ENCODE measurements around the gene AMZ1.

The AMZ1 gene

GRCh38 chr7:2757904-2758672, 70.1 kb downstream of the AMZ1 start:
- TF ChIP-seq, protein P1, sequence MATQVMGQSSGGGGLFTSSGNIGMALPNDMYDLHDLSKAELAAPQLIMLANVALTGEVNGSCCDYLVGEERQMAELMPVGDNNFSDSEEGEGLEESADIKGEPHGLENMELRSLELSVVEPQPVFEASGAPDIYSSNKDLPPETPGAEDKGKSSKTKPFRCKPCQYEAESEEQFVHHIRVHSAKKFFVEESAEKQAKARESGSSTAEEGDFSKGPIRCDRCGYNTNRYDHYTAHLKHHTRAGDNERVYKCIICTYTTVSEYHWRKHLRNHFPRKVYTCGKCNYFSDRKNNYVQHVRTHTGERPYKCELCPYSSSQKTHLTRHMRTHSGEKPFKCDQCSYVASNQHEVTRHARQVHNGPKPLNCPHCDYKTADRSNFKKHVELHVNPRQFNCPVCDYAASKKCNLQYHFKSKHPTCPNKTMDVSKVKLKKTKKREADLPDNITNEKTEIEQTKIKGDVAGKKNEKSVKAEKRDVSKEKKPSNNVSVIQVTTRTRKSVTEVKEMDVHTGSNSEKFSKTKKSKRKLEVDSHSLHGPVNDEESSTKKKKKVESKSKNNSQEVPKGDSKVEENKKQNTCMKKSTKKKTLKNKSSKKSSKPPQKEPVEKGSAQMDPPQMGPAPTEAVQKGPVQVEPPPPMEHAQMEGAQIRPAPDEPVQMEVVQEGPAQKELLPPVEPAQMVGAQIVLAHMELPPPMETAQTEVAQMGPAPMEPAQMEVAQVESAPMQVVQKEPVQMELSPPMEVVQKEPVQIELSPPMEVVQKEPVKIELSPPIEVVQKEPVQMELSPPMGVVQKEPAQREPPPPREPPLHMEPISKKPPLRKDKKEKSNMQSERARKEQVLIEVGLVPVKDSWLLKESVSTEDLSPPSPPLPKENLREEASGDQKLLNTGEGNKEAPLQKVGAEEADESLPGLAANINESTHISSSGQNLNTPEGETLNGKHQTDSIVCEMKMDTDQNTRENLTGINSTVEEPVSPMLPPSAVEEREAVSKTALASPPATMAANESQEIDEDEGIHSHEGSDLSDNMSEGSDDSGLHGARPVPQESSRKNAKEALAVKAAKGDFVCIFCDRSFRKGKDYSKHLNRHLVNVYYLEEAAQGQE (IDR thresholded peaks at IDR 0.05; ENCODE audit: insufficient read depth in 1 of 2, low read depth in 2 of 2, low read length in 2 of 2) = no peak
- TF ChIP-seq SIN3A (IDR thresholded peaks at IDR 0.05; ENCODE audit: borderline replicate concordance, insufficient read depth, low read length) = peak; percentile 83; the same call in 1 of the 2 replicates

- TF ChIP-seq, protein P1 (IDR thresholded peaks at IDR 0.05; ENCODE audit: insufficient read depth in 1 of 2, low read depth in 2 of 2, low read length in 2 of 2) = no peak
- no peak for TF ChIP-seq POLR2AphosphoS5 (IDR thresholded peaks at IDR 0.05; ENCODE audit: low read depth, low read length)
- TF ChIP-seq SIN3A (IDR thresholded peaks at IDR 0.05; ENCODE audit: borderline replicate concordance, insufficient read depth, low read length) = no peak
- no peak for TF ChIP-seq TAF1 (IDR thresholded peaks at IDR 0.05; ENCODE audit: borderline replicate concordance, insufficient read depth, low read length)
- no peak for TF ChIP-seq FOXP2 (optimal IDR thresholded peaks at IDR 0.05; ENCODE audit: borderline replicate concordance, extremely low read depth, extremely low read length, insufficient read depth)
These were observed 70.9 kb downstream of the AMZ1 start for GRCh38 chr7:2758673-2759616.

GRCh38 chr7:2759736-2760097, 71.7 kb downstream of the AMZ1 start:
- TF ChIP-seq TAF1 (IDR thresholded peaks at IDR 0.05; ENCODE audit: borderline replicate concordance, insufficient read depth, low read length) (no peak), FOXP2 (optimal IDR thresholded peaks at IDR 0.05; ENCODE audit: borderline replicate concordance, extremely low read depth, extremely low read length, insufficient read depth) (no peak), POLR2AphosphoS5 (IDR thresholded peaks at IDR 0.05; ENCODE audit: low read depth, low read length) (no peak), SIN3A (IDR thresholded peaks at IDR 0.05; ENCODE audit: borderline replicate concordance, insufficient read depth, low read length) (no peak)
- TF ChIP-seq, protein P1 (IDR thresholded peaks at IDR 0.05; ENCODE audit: insufficient read depth in 1 of 2, low read depth in 2 of 2, low read length in 2 of 2) = no peak

DNA sequence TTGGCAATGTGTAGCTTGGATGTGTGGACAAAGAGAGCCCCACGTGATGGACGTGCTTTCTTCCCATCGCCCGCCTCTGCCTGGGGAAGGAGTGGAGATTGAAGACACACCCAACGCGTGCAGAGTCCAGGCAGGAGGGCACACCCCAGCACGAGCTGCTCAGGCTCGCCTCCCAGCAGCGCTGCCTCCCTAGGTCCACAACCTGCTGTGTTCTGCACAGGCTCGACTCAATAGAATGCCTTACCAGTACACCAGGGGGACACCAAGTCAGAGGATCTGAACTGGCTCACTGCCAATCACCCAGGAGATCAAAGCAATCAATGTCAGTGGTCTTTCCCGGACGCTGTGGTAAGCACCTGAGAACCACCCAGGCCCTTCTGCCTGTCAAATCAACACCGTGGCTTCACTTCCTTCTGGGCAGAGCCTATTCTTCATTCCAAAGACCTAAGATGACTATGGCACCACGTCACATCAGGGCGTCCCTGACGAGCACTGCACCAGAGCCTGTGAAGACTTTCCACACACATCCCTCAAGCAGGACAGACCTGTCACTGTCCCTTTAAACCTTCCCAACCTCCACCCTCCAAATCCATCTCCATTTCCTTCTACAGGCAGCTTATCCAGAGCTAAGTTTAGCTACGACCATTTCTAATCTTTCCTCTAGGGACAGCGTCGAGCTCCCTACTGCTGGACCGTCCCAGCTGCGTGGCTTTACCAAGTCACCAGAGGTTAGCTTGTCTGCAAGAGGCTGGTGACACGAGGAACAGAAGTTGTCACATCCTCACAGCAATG, 72.3 kb downstream of the AMZ1 start:
- TF ChIP-seq POLR2AphosphoS5 (IDR thresholded peaks at IDR 0.05; ENCODE audit: low read depth, low read length) (no peak), FOXP2 (optimal IDR thresholded peaks at IDR 0.05; ENCODE audit: borderline replicate concordance, extremely low read depth, extremely low read length, insufficient read depth) (no peak), SIN3A (IDR thresholded peaks at IDR 0.05; ENCODE audit: borderline replicate concordance, insufficient read depth, low read length) (no peak)
- TF ChIP-seq, protein P1 (IDR thresholded peaks at IDR 0.05; ENCODE audit: insufficient read depth in 1 of 2, low read depth in 2 of 2, low read length in 2 of 2) = no peak
